ENCODE data around the gene PIEZO2.
A peak's percentile ranks its signal among the peaks of the same experiment; 100 is the strongest.
"Not testable (repeated sequence)": the region's sequence is repeated elsewhere in the genome, so short reads cannot be mapped to it uniquely, and the experiment has no call there.

PIEZO2 gene

DNA sequence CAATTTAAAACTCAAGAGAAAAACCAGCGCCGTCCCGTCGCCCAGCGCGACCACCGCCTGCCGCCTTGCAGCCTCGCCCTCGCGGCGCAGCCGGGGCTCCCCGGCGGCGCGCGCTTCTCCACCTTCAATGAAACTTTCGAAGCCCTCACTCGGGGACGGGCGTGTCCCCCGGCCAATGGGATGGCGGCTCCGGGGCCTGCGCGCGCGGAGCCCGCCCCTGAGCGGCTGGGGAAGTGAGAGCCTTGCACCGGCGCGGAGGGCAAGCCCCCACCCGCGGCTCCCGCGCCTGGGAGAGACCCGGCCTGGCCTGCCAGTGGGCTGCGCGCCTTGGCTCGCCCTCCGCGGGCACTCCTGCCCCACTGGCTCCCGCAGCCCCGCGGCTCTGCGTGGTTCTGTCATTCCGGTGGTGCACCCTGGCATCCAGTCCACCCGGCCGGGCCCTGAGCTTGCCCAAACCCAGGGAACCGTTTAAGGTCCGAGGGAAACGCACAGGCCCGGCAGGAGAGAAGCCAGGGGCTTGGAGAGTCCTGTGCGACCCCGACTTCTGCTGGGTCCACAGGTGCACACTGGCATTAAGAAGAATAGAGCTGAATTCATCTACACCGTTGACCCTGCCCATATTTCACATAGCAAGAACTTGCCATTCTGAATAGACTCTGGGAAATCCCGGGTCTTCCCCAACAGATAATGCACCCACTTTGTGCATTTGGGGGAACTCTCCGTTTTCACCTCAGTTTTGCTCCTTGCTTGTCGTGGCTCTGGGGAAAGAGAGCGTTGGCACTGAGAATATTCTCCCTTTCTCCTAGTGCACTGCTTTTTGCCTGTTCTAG, at the start of gene PIEZO2:
TSS of gene PIEZO2 (minus strand) at position 129 of the 830 bp plus-strand sequence. CDS start 981 bp downstream, outside the sequence.
- DNase-seq (ENCODE audit: low spot score), result peak; percentile 90

DNA sequence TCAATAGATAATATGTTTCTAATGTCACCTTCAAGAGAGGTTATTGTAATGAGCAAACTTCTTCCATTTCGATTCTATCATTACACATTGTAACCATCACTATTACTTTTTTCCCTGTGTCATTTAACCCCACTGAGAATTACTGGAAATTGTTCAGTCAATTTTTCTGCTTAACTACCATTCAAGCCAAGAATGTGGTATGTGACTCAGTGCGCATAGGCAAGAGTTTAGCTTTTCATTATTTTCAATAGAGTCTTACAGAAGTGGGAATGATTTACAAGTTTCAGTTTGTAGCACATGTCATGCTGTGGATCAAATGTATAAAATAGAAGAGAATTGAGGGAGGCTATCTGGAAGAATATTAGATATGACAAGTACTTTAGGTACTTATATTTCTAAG, 34.3 kb upstream of the PIEZO2 start:
- DNase-seq (ENCODE audit: low spot score), result no peak

DNA sequence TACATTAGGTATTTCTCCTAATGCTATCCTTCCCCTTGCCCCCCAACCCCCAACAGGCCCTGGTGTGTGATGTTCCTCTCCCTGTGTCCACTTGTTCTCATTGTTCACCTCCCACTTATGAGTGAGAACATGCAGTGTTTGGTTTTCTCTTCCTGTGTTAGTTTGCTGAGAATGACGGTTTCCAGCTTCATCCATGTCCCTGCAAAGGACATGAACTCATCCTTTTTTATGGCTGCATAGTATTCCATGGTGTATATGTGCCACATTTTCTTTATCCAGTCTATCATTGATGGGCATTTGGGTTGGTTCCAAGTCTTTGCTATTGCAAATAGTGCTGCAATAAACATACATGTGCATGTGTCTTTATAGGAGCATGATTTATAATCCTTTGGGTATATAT, 32.3 kb upstream of the PIEZO2 start:
- not testable (repeated sequence) for DNase-seq (ENCODE audit: low spot score)

GRCh38 chr18:11179959-11180519, 30.7 kb upstream of the PIEZO2 start:
- DNase-seq (ENCODE audit: low spot score), result no peak

GRCh38 chr18:11178951-11179549, 29.7 kb upstream of the PIEZO2 start:
- no peak for DNase-seq (ENCODE audit: low spot score)

- DNase-seq (ENCODE audit: low spot score), result no peak
Observed at GRCh38 chr18:11177382-11177781, 28.0 kb upstream of the PIEZO2 start.

DNA sequence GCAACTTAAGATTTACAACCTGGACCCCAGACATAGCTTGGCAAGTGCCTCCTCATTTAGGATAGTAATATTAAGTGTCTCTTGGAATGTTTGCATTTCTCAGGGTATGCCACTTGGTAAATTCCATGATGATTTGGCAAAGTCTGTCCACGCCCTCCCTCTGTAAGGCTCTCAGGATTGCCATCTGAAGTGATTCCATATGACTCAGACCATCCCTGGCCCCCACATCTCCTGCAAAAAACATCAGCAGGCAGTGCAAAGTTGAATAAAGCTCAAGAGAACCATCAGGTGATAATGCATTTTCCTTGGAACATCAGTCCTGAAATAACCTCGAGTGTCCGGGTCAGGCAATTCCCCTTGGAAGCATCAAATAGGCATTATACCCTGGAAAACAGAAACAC, 27.1 kb upstream of the PIEZO2 start:
- DNase-seq (ENCODE audit: low spot score), result no peak

DNA sequence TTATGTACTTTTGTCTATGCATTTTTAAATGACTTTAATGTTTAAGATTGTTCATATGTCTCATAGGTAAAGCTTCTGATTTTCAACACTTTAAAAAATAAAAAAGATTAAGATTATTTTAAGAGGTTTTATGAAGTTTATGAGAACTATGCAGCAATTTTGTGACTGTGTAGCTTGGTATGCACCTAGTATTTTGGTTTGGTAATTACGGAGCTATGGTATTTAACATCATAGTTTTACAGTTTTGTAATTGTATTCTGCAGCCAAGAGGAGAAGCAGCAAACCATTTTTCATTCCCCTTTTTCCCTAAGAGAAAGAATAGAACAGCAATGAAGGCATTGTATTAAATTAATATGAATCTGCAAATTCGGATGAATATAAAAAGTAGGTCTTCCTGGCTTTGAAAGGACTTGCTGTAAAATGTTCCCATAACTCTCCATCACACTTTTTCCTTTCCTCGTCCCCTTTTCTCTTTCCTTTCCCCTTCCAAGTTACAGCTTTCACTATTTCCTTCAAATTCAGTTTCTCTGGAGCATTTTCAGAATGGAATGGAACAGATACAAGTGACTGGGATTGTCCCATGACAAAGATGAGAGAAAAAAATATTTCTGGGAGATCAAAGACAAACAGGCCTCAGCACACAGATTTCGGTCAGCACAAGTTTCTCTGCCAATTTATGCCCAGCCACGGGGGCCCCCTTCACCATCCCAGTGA, 26.1 kb upstream of the PIEZO2 start:
- no peak for DNase-seq (ENCODE audit: low spot score)

- not testable (repeated sequence) for DNase-seq (ENCODE audit: low spot score)
Observed at GRCh38 chr18:11174179-11174578, 24.8 kb upstream of the PIEZO2 start.

DNA sequence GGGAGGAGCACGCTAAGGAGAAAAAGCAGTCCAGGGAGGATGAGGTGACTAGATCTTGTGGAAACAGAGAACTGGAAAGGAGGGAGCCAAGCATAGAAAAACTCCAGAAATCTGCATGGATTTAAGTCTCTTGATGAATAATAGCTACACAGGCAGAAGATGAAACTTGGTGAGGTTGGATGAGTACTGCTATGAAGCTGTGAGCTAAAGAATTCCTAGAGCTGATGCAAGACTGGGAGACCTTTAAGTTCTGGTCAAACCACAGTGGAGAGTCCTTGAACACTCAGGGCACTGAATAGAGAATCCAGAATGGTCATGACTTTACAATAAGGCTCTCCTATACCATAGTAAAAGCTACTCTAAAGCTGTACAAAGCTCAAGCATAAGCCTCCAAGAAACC, 18.4 kb upstream of the PIEZO2 start:
- no peak for DNase-seq (ENCODE audit: low spot score)

- DNase-seq (ENCODE audit: low spot score), result no peak
Observed at GRCh38 chr18:11165952-11166351, 16.6 kb upstream of the PIEZO2 start.

DNA sequence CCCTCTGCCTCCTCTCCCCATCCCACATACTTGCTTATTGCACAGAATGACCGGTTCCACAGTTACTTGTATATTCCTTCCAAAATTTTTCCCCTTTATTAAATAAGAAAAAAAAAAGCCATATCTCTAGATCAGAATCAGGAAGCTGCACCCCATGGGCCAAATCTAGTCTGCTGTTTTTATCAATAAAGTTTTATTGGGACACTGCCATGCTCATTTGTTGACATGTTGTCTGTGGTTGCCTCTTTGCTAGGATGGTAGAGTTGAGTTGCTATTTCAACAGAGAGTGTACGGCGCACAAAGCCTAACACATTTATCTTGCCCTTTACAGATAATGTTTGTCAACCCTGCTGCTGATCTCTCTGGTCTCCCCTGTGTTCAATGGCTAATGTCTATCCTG, 15.8 kb upstream of the PIEZO2 start:
- no peak for DNase-seq (ENCODE audit: low spot score)

- DNase-seq (ENCODE audit: low spot score), result peak; percentile 54
Observed at GRCh38 chr18:11163665-11164064, 14.3 kb upstream of the PIEZO2 start.

DNA sequence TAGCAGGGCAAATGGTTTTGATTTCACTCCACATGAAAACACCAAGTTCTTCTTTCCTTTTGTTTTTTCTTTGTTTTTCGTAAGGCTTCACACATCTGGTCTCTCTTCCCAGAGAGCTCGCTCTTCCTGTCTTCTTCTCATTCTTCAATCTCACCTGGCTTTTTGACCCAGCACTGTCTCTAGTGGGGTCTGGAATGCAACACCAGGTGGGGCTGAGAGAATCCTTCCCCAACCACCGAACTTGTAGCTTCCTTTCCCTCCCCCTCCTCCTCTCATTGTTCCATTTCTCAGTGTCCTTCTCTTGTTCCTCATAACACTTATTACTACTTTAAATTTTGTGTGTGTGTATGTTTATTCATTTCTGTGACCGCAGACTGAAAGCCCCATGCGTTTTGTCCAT, 13.5 kb upstream of the PIEZO2 start:
- no peak for DNase-seq (ENCODE audit: low spot score)

DNA sequence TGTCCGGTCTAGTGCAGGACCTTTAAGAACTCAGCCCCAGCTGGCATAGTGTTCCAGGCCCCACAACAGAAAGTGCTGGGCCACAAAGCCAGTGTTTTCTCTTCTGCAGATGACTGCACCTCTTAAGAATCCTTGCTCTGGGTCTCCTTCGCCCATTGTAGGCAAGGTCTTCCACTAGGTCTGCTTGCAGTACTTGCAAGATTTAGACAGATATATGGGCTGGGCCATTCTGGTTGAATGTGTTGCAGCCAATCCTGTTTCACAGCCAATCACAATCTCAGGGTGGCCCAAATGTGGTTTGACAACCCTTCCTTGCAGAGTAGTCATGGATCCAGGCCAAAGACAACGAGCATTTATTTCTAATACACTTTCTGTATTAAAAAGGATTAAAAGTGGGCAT, 13.1 kb upstream of the PIEZO2 start:
- DNase-seq (ENCODE audit: low spot score), result no peak

GRCh38 chr18:11160313-11160712, 10.9 kb upstream of the PIEZO2 start:
- no peak for DNase-seq (ENCODE audit: low spot score)

DNA sequence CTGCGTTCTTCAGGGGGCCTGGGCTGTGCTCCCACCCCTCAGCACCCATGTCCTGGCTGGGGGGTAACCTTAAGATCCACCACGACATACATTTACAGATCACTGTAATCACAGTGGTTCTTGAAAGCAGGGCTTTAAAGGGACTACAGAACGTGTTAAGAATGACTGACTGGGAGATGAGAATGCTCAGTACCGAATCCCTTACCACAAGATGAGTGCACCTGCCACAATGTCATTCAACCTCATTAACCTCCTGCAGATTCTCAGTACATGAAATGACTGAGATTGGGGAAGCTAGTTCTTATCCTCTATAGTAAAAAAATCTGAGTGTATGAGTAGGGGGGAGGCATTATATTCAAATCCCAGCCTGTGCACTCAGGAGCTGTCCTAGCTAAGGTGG, 10.5 kb upstream of the PIEZO2 start:
- no peak for DNase-seq (ENCODE audit: low spot score)

GRCh38 chr18:11156978-11157377, 7.6 kb upstream of the PIEZO2 start:
- no peak for DNase-seq (ENCODE audit: low spot score)

- DNase-seq (ENCODE audit: low spot score), result no peak
Observed at GRCh38 chr18:11155034-11155759, 5.8 kb upstream of the PIEZO2 start.

DNA sequence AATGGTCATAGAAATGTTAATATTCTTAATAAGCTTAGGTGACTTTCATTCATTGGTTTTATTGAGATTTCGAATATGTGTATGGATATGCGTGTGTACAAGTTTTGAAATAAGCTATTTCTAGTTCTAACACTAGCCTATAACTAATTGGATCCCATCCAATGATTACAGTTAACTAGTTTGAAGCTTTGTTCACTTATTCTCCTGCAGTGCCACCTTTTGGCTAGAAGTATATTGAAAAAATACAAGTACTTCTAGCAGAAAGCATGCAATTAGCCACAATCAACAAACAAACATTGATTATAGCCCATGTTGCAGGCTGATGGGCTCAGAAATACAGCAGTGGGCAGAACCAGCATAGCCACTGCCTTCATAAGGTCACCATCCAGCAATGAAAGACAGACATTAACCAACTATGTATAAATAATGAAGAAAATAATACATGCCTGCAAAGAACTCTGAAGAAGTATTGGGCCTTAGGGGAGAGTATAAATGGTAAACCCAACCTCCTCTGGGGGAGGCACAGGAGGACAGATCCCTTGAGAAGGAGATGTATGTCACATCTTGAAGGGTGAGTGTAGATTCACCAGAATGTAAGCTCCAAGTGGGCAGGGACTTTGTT, 5.1 kb upstream of the PIEZO2 start:
- peak; percentile 20 for DNase-seq (ENCODE audit: low spot score)

DNA sequence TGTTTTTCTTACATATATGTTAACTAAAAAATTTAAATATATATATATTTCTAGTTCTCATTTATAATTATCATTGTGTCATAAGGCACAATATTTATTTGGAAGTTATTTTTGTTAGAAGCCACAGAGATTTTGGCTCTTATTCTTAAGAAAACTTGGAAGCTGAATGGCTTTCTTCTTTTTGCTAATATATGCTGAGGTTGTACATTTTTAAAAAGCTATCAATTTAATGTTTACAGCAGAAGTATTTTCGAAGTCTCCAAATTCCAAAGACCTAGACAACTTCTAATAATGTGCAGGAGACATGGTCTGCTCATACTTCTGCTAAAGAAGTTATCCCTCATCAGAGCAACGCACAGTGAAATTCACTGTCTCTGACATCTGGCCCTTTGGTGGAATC, 3.7 kb upstream of the PIEZO2 start:
- no peak for DNase-seq (ENCODE audit: low spot score)

- DNase-seq (ENCODE audit: low spot score), result peak; percentile 42
Observed at GRCh38 chr18:11150271-11150615, 874 bp upstream of the PIEZO2 start.

Measured in iPS-NIHi11 (cell line).